ENCODE data around the gene PABPC1L. TPM values are rescaled to one million over a fixed set of nuclear protein-coding genes. Genes with fewer than 3 reads are reported as not detected.

PABPC1L gene
- total RNA-seq, 2 donors from 2014 or later, result 129 to 142 TPM

DNA sequence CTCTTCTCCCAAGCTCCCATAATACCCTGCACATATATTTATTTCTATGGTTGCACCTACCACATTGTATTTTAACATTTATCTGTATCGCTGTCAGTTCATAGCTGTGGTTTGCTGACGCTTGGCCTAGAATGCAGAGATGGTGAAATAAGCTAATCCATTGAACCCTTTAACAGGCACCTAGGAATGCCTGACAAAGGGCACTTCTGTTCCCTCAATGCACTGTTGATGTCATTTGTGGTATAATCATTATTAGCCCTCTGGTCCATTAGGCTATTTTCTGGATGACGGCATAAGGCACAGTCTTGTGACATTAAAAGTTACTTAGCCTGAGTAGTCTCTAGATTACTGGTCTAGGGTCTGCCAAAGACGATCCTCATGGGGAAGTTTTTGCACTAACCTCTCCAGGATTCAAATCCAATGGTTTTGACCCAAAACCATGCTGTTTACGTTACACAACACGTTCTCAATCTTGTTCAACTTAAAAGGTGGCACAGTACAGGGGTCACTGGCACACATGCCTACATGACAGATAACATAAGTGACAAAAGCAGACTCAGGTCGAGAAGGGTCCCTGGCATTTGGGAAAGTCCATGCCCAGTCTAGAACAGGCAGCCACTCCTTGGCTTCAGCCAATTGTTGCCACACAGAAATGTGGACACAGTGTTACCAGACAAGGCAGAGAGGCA, 26.5 kb upstream of the PABPC1L start:
- WGBS, 2 experiments (ENCODE audit: insufficient coverage in 1 of 2, insufficient read length in 1 of 2), result 92 to 93% methylated on average over 6 to 7 of the region's 7 CpGs
- Mint-ChIP-seq H3K27ac (no peak overlapping the region), H3K27me3 (ENCODE audit: insufficient read depth) (peaks cover 1% of the 10 kb centered on the region), H3K4me1 (peaks cover 18% of the 10 kb centered on the region), H3K4me3 (no peak overlapping the region), H3K9me3 (no peaks in the 10 kb centered on the region), H3K36me3 (ENCODE audit: low read depth) (peaks cover 3% of the 10 kb centered on the region)
- Histone ChIP-seq H3K4me3 (ENCODE audit: low read length) (no peak overlapping the region), H3K9ac (ENCODE audit: extremely low read depth, low read length, poor library complexity, severe bottlenecking) (no peak overlapping the region), H3K27ac (ENCODE audit: low read depth, low read length) (no peak overlapping the region), H3K9me3 (ENCODE audit: control insufficient read depth, low read length) (no peaks in the 10 kb centered on the region), H3K36me3 (ENCODE audit: control insufficient read depth, insufficient read depth, low read length) (peaks cover 9% of the 10 kb centered on the region), H3K4me1 (ENCODE audit: control insufficient read depth, insufficient read depth, low read length) (no peaks in the 10 kb centered on the region), H3K27me3 (ENCODE audit: control insufficient read depth, insufficient read depth, low read length, poor library complexity, severe bottlenecking) (no peaks in the 10 kb centered on the region)
- DNase-seq, result no peak
- TF ChIP-seq, protein P1, sequence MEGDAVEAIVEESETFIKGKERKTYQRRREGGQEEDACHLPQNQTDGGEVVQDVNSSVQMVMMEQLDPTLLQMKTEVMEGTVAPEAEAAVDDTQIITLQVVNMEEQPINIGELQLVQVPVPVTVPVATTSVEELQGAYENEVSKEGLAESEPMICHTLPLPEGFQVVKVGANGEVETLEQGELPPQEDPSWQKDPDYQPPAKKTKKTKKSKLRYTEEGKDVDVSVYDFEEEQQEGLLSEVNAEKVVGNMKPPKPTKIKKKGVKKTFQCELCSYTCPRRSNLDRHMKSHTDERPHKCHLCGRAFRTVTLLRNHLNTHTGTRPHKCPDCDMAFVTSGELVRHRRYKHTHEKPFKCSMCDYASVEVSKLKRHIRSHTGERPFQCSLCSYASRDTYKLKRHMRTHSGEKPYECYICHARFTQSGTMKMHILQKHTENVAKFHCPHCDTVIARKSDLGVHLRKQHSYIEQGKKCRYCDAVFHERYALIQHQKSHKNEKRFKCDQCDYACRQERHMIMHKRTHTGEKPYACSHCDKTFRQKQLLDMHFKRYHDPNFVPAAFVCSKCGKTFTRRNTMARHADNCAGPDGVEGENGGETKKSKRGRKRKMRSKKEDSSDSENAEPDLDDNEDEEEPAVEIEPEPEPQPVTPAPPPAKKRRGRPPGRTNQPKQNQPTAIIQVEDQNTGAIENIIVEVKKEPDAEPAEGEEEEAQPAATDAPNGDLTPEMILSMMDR (conservative IDR thresholded peaks at IDR 0.05), result no peak

DNA sequence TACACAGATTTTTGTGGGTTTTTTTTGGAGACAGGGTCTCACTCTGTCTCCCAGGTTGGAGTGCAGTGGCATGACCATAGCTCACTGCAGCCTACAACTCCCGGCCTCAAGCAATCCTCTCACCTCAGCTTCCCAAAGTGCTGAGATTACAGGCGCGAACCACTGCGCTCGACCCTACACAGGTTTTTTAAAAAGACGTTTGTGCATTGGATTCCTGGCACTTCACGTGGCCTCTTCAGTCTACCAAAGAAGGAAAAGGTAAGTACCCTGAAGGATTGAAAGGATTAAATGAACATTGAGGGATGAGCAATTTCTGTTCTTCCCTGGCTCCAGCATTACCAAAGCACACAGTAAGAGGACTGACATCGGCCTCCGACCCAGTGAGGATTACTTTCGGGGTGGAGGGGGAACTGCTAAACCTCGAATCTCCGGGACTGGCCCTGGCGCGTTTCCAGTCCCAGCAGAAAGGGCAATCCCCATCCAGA, 24.9 kb upstream of the PABPC1L start:
- Mint-ChIP-seq H3K4me1 (peaks cover 28% of the 10 kb centered on the region), H3K27me3 (ENCODE audit: insufficient read depth) (peaks cover 1% of the 10 kb centered on the region), H3K4me3 (peak overlapping the region; percentile 98), H3K27ac (peak overlapping the region; percentile 92), H3K9me3 (no peaks in the 10 kb centered on the region), H3K36me3 (ENCODE audit: low read depth) (peaks cover 13% of the 10 kb centered on the region)
- no peaks in the 10 kb centered on the region for H3K27me3 ChIP-seq (ENCODE audit: control insufficient read depth, insufficient read depth, low read length, poor library complexity, severe bottlenecking)
- TF ChIP-seq, protein P1 (conservative IDR thresholded peaks at IDR 0.05), result no peak
- WGBS, 2 experiments (ENCODE audit: insufficient coverage in 1 of 2, insufficient read length in 1 of 2), result 20 to 36% methylated on average over 9 to 14 of the region's 14 CpGs
- H3K9me3 ChIP-seq (ENCODE audit: control insufficient read depth, low read length), result no peaks in the 10 kb centered on the region
- H3K4me1 ChIP-seq (ENCODE audit: control insufficient read depth, insufficient read depth, low read length), result no peaks in the 10 kb centered on the region
- H3K4me3 ChIP-seq (ENCODE audit: low read length), result peak overlapping the region; percentile 77
- no peak for DNase-seq
- H3K36me3 ChIP-seq (ENCODE audit: control insufficient read depth, insufficient read depth, low read length), result peaks cover 25% of the 10 kb centered on the region
- no peak overlapping the region for H3K27ac ChIP-seq (ENCODE audit: low read depth, low read length)
- H3K9ac ChIP-seq (ENCODE audit: extremely low read depth, low read length, poor library complexity, severe bottlenecking), result peak overlapping the region; percentile 2

DNA sequence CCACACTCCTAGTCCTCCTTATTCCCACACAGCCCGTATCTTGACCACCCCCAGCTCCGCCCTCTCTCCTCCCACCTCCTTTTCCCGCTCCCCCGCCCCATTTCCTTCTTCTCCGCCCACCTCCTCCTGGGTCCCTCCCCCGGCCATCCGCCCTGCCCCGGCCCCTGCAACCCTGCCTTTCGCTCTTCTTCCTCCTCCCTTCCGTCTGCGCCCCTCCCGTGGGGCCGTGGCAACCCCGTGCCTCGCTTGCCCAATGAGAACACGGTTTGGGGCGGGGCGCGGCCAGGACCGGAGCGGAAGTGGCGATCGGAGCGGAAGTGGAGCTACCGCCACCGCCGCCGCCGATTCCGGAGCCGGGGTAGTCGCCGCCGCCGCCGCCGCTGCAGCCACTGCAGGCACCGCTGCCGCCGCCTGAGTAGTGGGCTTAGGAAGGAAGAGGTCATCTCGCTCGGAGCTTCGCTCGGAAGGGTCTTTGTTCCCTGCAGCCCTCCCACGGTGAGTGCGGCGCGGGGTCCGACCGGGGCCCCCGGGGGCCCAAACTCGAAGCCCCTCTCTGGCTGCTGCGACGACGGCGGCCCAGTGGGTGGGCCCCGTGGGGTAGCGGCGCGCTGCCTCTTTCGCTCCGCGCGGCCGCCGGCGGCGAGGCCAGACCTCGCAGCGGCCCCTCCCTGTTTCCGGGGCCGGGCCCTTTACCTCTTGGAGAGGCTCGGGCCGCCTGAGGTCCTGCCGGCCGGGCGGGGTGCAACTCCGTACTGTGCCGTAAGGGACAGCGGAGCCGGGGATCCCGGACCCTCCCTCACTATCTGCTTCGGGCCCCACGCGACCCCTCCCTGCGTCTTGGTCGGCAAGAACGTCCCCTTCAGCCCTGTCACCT, 24.2 kb upstream of the PABPC1L start, which contains the start of gene YWHAB:
Gene YWHAB, plus strand, starts transcription at position 314 of the 874 bp plus-strand sequence. CDS start 15,829 bp downstream, outside the sequence.
- peaks cover 16% of the 10 kb centered on the region for H3K36me3 Mint-ChIP-seq (ENCODE audit: low read depth)
- peaks cover 28% of the 10 kb centered on the region for H3K4me1 Mint-ChIP-seq
- H3K27me3 Mint-ChIP-seq (ENCODE audit: insufficient read depth), result peaks cover 1% of the 10 kb centered on the region
- DNase-seq, result peak; percentile 100
- H3K36me3 ChIP-seq (ENCODE audit: control insufficient read depth, insufficient read depth, low read length), result peaks cover 29% of the 10 kb centered on the region
- peak within 1 kb of the TSS; percentile 79 for H3K9ac ChIP-seq (ENCODE audit: extremely low read depth, low read length, poor library complexity, severe bottlenecking)
- WGBS, 2 experiments (ENCODE audit: insufficient coverage in 1 of 2, insufficient read length in 1 of 2), result 0% methylated on average over 25 to 88 of the region's 88 CpGs
- peak within 1 kb of the TSS; percentile 99 for H3K4me3 ChIP-seq (ENCODE audit: low read length)
- H3K9me3 ChIP-seq (ENCODE audit: control insufficient read depth, low read length), result no peaks in the 10 kb centered on the region
- H3K4me1 ChIP-seq (ENCODE audit: control insufficient read depth, insufficient read depth, low read length), result no peaks in the 10 kb centered on the region
- H3K9me3 Mint-ChIP-seq, result no peaks in the 10 kb centered on the region
- TF ChIP-seq, protein P1 (conservative IDR thresholded peaks at IDR 0.05), result peak; percentile 53
- H3K27ac ChIP-seq (ENCODE audit: low read depth, low read length), result peak within 1 kb of the TSS; percentile 79
- H3K4me3 Mint-ChIP-seq, result peak within 1 kb of the TSS; percentile 98
- no peaks in the 10 kb centered on the region for H3K27me3 ChIP-seq (ENCODE audit: control insufficient read depth, insufficient read depth, low read length, poor library complexity, severe bottlenecking)
- peak within 1 kb of the TSS; percentile 94 for H3K27ac Mint-ChIP-seq
